Measurements from ENCODE around the gene DCUN1D2.

Gene DCUN1D2

DNA sequence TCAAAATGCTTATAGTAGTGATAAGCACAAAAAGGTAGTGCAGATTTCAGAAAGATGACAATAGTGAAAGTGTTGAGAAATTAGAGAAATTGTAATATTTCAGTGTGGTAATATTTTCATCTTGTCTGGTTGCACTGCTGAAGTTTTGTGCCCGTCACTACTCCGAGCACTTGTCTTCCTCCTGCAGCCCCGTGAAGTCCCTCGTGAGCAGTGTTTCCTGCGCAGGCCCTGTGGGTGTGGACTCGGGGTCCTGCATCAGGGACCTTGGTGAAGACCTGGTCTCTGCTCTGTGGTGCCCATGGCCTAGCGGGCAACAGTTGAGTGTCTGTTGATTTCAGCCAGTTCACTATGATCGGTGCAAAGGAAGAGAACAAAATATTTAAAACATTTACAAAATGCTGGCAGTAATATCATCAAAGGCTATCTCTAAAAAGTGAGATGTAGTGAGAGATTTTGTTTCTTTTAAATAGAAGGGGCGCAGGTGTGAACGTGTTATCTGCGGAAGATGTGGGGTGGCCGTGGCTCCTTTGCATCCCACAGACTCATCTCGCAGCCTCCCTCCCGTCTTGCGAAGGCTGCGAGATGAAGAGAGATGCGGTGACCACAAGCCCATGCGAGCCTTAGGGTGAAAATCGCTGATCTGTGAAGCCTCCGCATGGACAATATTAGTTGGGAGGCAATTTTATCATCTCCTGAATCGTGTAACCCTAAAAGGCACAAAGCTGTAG is 27.7 kb upstream of the DCUN1D2 start:
- no peak for DNase-seq

DNA sequence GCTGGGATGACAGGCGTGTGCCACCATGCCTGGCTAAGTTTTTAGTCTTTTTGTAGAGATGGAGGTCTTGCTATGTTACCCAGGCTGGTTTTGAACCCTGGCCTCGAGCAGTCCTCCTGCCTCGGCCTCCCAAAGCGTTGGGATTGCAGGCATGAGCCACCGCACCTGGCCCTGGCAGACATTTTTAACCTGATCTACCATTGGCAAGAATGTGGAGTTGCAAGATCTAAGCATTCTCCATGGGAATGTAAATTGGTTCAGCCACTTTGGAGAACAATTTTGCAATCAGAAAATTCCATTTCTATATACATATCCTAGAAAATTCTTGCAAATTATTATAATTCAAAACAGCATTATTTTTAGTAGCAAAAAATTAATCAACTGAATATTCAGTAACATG is 24.3 kb upstream of the DCUN1D2 start:
- no peak for DNase-seq

DNA sequence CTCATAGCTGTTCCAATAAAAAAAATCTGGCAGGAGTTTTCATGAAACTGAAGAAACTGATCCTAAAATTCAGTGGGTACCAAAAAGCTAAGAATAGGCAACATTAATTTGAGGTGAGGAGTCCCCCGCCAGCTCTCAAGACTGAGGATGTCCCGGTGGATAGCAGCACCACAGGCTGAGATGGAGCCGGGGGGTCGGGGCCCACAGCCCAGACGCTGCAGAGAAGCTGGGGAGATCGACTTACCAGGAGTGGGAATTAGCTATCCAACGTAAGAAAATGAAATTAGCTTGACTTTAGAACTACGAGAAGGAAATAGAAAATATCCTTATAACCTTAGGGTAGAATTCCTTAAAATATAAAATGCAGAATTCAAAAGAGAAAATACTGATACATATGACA is 23.2 kb upstream of the DCUN1D2 start:
- no peak for DNase-seq

DNA sequence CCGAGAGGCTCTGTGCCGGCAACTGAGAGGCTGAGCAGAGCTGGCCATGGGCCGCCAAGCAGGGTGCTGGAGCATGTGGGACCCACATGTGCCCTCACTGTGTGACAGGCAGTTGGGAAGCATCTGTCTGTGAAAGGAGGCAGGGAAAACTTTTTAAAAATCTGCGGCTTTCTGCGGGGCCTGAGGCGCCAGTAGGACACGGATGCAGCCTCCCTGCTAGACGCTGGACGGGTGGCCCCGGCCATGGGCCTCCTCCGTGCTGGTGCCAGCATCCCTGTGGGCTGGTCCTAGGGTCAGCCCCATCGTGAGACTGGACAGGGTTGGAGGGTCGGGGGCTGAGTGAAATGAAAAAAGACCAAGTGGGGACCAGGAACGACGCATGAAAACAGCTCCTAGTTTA is 20.9 kb upstream of the DCUN1D2 start:
- no peak for DNase-seq

DNA sequence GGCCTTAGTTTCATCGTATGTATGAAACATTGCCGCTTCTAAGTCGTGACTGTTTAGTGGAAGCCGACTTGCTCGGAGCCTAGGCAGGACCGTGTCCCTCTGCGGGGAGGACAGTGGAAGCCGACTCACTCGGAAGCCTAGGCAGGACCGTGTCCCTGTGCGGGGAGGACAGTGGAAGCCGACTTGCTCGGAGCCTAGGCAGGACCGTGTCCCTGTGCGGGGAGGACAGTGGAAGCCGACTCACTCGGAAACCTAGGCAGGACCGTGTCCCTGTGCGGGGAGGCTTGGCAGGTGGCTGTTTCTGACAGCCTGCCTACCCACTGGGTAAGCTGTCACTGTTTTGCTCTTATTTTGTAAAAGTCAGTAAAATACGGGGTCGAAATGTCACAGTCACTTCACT is 20.4 kb upstream of the DCUN1D2 start:
- DNase-seq: no peak

DNA sequence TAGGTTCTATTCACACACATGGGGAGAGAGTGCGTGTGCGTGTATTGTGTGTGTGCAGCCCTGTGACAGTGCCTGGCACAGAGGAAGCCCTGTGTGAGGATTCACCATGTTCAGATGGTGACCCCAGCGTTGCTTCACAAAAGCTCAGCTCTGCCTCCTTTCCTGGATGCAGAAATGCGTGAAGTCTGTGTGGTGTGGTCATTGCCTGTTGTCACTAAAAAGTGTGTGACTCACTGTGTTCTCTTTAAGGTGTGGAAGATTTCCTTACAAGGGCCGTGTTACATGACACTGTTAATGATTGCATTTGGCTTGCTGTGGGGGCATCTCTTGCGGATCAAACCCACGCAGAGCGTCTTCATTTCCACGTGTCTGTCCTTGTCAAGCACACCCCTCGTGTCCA is 19.5 kb upstream of the DCUN1D2 start:
- no peak for DNase-seq

DNA sequence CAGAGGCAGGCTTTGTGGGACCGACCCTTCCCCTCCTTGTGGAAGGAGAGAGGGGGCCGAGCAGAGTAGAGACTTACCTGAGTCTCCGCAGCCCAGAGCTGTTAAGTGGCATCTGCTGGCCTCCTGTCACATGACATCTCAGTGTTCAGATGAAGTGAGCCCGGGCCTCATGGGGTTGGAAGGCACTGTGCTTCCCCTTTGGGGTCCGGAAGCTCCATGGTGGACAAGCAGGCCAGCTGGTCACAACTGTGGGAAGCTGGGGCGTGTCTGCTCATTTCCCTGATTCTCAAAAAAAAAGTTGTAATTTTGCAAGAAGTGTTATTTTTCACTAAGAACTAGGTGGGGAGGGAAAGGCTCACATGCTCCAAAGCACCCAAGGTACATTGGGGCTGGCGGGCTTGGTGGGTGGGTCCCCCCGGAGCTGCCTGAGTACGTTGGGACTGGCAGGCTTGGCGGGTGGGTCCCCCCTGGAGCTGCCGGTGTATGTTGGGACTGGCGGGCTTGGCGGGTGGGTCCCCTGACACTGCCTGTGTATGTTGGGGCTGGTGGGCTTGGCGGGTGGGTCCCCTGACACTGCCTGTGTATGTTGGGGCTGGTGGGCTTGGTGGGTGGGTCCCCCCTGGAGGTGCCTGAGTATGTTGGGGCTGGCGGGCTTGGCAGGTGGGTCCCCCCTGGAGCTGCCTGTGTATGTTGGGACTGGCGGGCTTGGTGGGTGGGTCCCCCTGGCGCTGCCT is 18.2 kb upstream of the DCUN1D2 start:
- DNase-seq: no peak

DNA sequence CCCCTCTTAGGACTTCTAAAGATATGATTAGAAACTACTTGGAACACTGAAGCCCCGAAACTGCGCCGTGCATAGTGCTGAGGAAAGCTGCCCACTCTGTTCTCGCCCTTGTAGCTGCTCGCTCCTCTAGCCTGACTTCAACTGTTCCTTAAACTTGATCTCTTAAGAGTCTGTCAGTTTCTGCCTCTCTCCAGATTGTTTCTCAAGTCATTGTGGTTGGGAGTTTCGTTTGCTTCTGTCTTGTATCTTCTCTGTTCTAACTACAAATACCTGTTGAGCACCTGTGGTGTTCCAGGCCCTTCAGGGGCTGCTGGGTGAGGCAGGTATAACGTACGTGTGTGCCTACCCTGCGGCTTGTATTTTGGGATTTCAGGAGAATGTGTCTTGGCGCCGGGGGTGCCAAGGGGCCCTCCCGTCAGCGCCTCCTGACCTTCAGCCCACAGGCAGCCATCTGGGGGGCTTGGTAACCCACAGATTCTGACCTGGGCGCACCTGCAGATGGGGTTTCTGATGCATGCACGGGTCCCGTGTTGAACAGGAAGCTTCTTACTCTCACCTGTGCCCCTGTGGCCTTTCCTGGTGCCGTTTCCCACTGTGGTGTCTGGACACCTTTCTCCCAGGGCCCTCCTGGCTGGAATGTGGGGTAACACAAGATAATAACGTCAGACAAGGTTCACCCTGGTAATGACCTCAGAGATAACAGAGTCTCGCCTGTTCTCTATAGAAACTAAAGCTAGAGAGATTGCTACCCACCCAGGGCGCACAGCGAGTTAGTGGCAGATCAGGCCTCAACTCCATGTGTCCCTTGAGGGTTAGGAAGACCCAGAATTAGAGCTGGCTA is 17.2 kb upstream of the DCUN1D2 start:
- DNase-seq: no peak

DNA sequence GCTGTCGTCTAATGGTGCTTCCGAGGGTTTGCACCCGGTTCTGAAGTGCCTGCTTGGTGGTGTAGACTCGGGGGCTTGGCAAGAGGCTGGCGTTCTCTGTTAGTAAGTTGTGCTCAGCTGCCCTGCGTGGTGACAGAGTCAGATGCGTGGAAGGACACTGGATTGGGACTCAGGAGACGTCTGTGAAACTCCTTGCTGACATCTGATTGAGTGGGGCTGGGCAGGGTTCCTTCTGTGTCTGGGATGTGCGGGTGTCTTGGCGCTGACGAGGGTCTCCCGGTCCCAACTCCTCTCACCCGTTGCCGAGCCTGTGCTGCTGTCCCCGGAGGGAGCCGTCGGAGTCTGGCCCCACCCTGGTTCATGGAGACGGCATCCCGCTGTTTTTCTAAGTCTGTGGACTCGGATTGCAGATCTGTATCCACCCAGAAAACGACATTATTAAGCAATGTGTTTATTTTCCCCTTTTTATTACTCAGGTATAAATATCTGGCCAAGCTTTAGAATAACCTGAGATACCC is 16.4 kb upstream of the DCUN1D2 start:
- DNase-seq: no peak

DNA sequence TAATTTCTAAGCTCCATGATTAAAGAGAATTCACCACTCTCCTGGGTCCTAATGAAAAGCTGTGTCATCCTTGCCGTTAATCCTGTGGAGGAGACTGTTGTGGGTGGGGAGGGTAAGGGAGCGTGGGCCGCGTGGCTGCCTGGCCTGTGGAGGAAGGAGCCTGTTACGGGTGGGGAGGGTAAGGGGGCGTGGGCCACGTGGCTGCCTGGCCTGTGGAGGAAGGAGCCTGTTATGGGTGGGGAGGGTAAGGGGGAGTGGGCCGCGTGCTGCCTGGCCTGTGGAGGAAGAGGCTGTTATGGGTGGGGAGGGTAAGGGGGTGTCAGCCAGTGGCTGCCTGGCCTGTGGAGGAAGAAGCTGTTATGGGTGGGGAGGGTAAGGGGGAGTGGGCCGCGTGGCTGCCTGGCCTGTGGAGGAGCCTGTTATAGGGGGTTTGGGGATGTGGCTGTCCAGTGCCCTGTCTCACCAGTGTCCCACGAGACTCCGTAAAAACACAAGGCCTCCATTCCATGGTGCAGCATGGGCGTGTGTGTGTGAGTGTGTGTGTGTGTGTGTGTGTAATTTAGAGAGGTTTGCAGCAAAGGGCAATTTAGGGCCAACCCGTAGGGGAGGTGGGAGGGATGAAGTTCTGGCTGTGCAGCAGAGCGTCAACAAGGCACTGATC is 15.6 kb upstream of the DCUN1D2 start:
- no peak for DNase-seq

DNA sequence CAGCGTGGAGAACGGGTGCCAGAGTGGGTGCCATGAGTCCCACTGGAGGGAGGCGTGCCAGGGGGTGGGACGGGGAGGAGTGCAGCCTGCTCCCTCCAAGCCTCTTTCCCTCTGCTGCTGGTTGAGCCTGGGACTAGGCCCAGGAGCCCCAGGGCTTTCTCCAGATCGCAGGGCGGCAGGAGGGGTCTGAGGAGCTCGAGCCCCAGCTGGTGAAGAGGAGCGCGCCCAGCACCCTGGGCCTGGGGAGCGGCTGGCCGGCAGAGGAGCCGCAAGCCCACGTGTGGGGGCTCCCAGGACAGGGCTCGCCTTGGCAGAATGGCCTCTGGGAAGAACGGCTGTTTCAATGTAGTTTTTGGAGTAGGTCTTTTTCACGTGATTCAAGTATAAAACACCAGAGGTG is 12.2 kb upstream of the DCUN1D2 start:
- DNase-seq: no peak

DNA sequence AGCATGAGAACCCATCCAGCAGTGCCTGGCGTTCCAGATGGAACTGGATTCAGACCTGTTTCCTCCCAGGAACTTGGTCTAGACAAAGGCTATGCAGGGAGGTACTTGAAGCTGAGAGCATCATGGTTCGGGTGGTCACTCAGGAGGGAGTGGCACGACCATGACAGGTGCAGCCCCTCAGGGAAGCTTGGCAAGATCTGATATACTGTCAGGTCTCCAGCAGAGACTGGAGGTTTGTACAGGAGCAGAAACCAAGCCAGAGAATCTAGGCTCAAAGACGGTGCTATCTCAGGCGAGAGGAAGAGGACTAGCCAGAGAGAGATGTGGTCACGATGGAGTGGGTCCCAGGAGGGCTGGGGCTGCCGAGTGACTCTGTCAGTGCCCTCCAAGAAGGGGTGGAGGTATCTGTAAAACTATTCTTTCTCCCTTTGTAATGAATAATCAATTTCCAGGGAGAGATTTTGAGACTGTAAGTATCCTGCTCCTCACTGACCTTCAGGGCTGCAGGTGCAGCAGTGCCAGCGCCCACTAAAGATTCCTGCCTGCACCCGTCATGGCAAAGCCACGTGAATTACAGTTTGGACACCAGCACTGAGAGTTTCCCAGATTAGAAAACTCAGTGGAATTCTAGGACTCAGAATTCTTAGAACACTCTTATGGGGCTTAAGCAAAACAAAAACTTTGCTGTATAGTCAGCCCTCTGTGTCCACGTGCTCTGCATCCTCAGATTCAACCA is 10.2 kb upstream of the DCUN1D2 start:
- no peak for DNase-seq

DNA sequence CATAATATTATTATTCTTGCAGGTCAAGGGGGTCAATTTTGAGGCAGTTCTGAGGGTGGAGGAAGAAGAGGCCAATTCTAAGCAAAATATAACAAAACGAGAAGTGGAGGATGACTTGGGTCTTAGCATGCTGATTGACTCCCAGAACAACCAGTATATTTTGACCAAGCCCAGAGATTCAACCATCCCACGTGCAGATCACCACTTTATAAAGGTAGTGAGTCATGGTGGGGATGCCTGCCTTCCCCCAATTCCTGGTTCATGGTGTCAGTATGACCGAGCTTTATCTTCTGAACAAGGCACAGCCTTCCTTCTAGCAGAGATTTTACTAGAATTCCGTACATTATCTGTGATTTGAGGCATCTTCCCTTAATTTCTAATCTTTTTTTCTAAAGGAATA is 9.4 kb upstream of the DCUN1D2 start:
- no peak for DNase-seq

DNA sequence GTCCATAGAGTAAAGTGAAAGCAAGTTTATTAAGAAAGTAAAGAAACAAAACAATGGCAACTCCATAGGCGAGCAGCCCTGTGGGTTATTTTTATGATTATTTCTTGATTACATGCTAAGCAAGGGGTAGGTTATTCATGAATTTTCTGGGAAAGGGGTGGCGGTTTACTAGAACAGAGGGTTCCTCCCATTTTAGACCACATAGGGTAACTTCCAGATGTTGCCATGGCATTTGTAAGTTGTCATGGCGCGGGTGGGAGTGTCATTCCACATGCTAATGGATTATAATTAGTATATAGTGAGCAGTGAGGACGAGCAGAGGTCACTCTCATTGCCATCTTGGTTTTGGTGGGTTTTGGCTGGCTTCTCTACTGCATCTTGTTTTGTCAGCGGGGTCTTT is 8.4 kb upstream of the DCUN1D2 start:
- no peak for DNase-seq

DNA sequence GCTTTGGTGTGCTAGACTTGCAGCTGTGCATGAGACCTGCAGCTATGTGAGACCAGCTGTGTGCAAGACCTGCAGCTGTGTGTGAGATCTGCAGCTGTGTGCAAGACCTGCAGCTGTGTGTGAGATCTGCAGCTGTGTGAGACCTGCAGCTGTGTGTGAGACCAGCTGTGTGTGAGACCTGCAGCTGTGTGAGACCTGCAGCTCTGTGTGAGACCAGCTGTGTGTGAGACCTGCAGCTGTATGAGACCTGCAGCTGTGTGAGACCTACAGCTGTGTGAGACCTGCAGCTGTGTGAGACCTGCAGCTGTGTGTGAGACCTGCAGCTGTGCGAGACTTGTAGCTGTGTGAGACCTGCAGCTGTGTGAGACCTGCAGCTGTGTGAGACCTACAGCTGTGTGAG is 6.7 kb upstream of the DCUN1D2 start:
- no peak for DNase-seq

DNA sequence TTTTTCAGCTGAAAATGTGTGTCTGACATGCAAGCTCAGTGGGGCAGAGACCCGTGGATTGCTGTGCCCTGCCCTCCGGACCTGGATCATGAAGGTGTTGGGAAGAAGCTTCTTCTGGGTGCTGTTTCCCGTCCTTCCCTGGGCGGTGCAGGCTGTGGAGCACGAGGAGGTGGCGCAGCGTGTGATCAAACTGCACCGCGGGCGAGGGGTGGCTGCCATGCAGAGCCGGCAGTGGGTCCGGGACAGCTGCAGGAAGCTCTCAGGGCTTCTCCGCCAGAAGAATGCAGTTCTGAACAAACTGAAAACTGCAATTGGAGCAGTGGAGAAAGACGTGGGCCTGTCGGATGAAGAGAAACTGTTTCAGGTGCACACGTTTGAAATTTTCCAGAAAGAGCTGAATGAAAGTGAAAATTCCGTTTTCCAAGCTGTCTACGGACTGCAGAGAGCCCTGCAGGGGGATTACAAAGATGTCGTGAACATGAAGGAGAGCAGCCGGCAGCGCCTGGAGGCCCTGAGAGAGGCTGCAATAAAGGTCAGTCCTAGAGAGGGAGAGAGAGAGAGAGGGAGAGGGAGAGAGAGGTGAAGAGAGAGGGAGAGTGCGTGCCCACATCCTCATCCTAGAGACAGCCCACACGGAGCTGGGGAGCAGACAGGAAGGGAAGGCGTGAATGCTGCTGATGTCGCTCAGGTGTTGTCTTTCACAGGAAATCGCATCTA is 5.1 kb upstream of the DCUN1D2 start:
- no peak for DNase-seq

DNA sequence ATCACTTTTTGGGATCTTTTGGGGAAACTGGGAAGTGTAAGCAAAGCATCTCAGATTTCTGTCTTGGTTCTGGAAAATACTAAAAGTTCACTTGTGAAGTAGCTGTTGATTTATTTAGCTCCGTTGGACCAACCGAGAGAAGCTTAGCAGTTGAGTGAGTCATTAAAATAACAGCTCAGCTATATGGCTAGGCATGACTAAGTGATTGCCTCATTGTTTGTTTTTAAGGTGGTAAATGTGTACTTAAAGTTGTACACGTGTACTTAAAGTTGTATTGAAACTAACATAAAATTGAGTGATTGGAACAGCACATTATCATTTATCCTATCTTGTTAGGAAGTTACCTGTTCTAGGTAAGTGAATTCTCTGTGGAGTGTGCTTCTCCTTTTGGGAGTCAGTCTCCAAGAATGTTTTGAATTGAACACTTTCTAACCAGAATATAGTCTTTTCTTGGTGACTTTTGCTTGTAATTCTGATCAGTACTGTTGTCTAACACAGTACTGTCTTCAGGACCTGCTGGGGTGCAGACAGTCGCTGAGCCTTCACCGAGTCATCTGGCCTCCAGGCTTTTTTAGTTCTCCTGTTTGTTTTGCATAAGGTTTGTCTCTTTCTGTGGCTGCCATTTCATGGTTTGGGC is 2.9 kb upstream of the DCUN1D2 start:
- DNase-seq: peak; percentile 79

DNA sequence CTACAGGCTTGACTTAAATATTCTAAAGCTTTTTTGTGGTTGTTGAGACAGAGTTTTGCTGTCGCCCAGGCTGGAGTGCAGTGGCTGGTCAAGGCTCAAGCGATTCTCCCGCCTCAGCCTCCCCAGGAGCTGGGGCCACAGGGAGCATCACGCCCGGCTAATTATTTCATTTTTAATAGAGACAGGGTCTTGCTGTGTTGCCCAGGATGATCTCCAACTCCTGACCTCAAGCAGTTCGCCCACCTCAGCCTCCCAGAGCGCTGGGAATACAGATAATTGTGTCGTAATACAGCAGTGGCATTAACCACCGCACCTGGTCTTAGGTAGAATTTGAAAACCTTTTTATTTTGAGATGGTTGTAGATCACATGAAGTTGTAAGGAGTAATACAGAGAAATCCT is 1.5 kb upstream of the DCUN1D2 start:
- no peak for DNase-seq

DNA sequence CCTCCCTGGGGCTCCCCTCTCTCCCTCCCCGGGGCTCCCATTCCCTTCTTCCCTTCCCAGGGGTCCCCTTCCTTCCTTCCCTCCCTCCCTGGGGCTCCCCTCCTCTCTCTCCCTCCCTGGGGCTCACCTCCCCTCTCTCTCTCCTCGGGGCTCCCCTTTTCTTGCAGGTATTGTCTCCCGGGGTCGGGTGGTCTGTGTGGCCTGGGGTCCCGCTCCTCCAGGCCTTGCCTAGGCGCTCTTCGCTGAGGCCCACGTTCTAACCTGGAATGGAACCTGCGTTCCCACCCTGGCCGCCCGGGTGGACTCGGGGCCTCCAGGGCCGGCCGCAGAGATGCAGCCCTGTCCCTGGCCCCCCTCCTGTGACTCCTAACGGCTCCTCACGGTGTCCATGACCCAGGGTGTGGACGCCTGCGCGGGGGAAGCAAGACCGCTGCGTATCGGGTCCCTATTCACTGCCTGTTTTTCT is 940 bp upstream of the DCUN1D2 start:
- DNase-seq: no peak

DNA sequence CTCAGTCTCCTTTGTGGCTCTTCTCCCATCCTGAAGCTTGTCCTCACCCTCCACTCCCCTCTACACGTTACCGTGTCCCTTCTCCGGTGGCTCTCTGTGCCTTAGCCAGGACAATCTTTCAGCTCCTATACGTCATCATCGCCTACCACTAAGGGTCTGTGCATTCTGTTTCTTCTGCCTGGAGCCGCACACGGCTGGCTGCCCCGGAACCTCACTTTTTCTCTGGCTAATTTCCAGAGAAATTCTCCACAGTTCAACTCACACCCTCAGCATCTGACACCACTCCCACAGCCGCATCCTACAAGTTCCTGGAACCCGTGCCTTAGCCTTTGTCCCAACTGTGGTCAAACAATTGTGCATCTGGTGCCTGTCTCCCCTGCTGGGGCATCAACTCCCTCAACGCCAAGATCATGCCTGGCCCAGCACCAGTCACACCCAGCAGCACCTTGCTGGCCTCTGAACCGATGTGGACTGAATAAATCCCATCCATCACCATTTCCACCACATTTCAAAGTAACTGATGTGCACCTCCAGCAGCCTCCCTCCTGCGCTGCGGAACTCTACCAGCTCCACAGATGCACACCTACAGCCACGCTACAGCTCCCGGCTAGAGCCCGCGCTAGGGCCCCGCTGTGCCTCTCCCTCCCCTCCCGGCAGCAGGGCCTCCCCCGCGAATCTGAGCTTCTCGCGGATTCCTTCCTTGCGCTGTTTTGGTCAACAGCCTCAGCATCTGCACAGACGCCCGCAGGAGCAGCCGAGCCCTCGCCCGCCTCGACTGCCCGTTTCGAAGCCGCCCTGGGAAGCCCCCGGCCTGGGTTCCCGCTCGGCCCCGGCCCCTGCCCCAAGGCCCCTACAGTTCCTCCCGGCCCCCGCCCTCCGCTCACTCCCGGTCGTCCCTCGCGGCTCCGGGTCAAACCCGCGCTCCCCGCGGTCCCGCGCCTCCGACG is 689 bp downstream of the DCUN1D2 start:
- DNase-seq: no peak
